Measurements from ENCODE around the gene SLC17A2. TPM values are rescaled to one million over a fixed set of nuclear protein-coding genes. Genes with fewer than 3 reads are reported as not detected.
A peak's percentile ranks its signal among the peaks of the same experiment; 100 is the strongest.

The SLC17A2 gene
- total and polyA plus RNA-seq, 5 donors from 2014 or later = not detected

DNA sequence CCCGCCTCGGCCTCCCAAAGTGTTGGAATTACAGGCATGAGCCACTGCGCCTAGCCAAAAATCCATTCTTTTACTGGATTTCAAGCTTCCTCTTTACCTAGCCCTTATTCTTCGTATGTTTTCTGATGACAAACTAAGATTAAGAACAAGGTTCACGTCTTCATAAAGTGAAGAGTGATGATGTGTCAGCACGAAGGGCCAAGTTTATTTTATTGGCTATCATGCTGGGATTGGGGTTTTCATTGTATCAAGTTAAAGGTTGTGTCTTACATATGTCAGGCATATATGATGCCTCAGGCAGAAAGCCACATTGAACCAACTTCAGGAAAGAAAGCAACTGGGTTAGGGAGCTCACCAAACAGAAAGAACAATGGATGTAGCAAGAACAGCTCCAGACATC lies 36.7 kb downstream of the SLC17A2 start:
- no peak overlapping the region for H3K27ac Mint-ChIP-seq
- H3K4me3 Mint-ChIP-seq = no peak overlapping the region
- Histone ChIP-seq H3K36me3 (ENCODE audit: control insufficient read depth, insufficient read depth, low read length) (no peaks in the 10 kb centered on the region), H3K27me3 (ENCODE audit: control insufficient read depth, insufficient read depth, low read length) (peaks cover 13% of the 10 kb centered on the region), H3K9me3 (ENCODE audit: control insufficient read depth in 2 of 2, low read length in 2 of 2) (no peaks in the 10 kb centered on the region), H3K27ac (ENCODE audit: insufficient read depth, low read length, poor library complexity, severe bottlenecking) (no peak overlapping the region), H3K4me1 (ENCODE audit: control insufficient read depth, insufficient read depth, low read length, poor library complexity, severe bottlenecking) (no peaks in the 10 kb centered on the region), H3K4me3 (ENCODE audit: low read depth, low read length) (no peak overlapping the region)
- ATAC-seq (ENCODE audit: low read depth in 2 of 2) = no peak
- H3K27me3 Mint-ChIP-seq = peaks cover 16% of the 10 kb centered on the region
- H3K36me3 Mint-ChIP-seq = no peaks in the 10 kb centered on the region
- no peak for DNase-seq
- H3K9me3 Mint-ChIP-seq = peaks cover 0 to 2% (median 0%) of the 10 kb centered on the region in 7 donors
- peaks cover 0 to 3% (median 0%) of the 10 kb centered on the region in 4 donors for H3K4me1 Mint-ChIP-seq

DNA sequence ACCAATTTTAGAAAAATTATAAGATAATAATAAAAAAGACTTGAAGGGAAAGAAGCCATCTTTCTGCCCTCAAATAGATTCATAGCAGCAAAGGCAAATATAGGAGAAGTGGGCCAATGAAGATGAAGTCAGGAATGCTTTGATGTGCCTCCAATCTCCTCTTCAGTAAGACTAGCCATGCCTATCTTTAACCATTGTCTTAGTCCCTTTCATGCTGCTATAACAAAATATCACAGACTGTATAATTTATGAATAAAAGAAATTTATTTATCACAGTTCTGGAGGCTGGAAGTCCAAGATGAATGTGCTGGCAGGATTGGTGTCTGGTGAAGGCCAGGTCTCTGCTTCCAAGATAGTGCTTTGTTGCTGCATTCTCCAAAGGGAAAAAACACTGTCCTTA lies 37.6 kb downstream of the SLC17A2 start:
- H3K36me3 ChIP-seq (ENCODE audit: control insufficient read depth, insufficient read depth, low read length) = no peaks in the 10 kb centered on the region
- Mint-ChIP-seq H3K27ac (no peak overlapping the region), H3K36me3 (no peaks in the 10 kb centered on the region), H3K9me3 (peaks cover 0 to 2% (median 0%) of the 10 kb centered on the region in 7 donors), H3K27me3 (peaks cover 16% of the 10 kb centered on the region), H3K4me3 (no peak overlapping the region), H3K4me1 (no peaks in the 10 kb centered on the region)
- no peaks in the 10 kb centered on the region for H3K9me3 ChIP-seq (ENCODE audit: control insufficient read depth in 2 of 2, low read length in 2 of 2)
- DNase-seq = no peak
- no peaks in the 10 kb centered on the region for H3K4me1 ChIP-seq (ENCODE audit: control insufficient read depth, insufficient read depth, low read length, poor library complexity, severe bottlenecking)
- ATAC-seq (ENCODE audit: low read depth in 2 of 2) = no peak
- no peak overlapping the region for H3K27ac ChIP-seq (ENCODE audit: insufficient read depth, low read length, poor library complexity, severe bottlenecking)
- peaks cover 13% of the 10 kb centered on the region for H3K27me3 ChIP-seq (ENCODE audit: control insufficient read depth, insufficient read depth, low read length)
- no peak overlapping the region for H3K4me3 ChIP-seq (ENCODE audit: low read depth, low read length)

DNA sequence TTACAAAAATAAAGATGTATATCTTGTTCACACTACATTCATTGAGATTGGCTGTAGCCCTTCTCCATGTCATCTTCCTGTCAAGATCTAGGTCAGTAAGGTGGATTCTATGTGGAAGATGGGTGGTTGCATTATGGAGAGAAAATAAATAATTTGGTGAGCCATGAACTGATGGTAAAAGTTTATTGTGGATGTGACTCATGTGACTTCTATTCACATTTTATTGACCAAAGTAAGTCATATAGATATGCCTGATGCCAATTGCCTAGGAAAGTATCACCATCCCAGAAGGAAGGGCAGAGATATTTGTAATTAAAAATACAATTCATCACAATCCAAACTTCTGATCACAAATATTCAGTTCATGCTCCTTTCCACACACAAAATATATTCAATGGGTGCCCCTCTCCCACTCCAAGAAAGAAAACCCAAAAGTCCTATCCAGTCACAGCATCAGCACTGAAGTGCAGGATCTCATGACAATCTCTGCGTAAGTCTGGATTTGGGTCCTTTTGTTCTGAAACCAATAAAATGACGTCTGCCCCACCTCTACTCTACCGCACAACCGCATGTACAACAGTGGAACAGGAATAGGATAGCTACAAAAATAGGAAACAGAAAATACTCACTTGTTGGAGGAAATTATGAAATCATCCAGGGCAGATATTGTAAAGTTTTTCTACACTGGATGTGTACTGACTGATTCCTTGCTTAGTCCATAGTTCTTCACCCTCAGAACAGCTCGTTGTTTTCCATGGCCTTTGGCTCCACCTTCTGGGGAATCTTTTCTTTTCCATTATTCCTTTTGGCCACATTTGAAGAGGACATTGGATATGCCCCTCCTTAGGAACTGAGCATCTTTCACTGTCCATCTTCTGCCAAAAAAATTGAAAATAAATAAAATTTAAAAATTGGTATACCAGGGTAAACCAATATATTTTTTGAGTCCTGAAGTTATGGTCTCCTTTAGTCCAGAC lies 40.3 kb downstream of the SLC17A2 start:
- Mint-ChIP-seq H3K9me3 (peaks cover 0 to 2% (median 0%) of the 10 kb centered on the region in 7 donors), H3K4me1 (no peaks in the 10 kb centered on the region), H3K36me3 (no peaks in the 10 kb centered on the region), H3K4me3 (no peak overlapping the region), H3K27ac (peak overlapping the region in 1 of 3 donors; percentile 49), H3K27me3 (peaks cover 21% of the 10 kb centered on the region)
- no peak for ATAC-seq (ENCODE audit: low read depth in 2 of 2)
- Histone ChIP-seq H3K27ac (ENCODE audit: insufficient read depth, low read length, poor library complexity, severe bottlenecking) (no peak overlapping the region), H3K4me1 (ENCODE audit: control insufficient read depth, insufficient read depth, low read length, poor library complexity, severe bottlenecking) (no peaks in the 10 kb centered on the region), H3K9me3 (ENCODE audit: control insufficient read depth in 2 of 2, low read length in 2 of 2) (no peaks in the 10 kb centered on the region), H3K27me3 (ENCODE audit: control insufficient read depth, insufficient read depth, low read length) (peaks cover 13% of the 10 kb centered on the region), H3K36me3 (ENCODE audit: control insufficient read depth, insufficient read depth, low read length) (no peaks in the 10 kb centered on the region), H3K4me3 (ENCODE audit: low read depth, low read length) (no peak overlapping the region)
- no peak for DNase-seq

DNA sequence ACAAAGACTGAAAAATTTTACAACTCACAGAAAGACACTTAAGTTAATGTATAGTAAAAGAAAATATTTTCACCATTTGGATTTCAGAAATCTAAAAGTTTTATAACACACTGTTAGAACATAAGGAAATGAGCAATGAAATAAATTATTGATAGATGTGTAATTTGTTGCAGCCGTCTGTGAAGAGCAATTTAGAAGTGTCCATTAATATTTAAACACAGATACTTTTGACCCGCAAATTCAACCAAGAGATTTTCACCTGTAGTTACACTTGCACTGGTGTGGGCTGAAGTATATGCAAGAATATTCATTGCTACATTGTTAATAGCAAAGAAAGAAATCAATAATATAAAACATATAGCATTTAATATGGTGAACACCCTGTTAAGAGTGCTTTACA lies 41.9 kb downstream of the SLC17A2 start:
- no peak overlapping the region for H3K27ac Mint-ChIP-seq
- no peaks in the 10 kb centered on the region for H3K36me3 Mint-ChIP-seq
- peaks cover 19% of the 10 kb centered on the region for H3K27me3 Mint-ChIP-seq
- peaks cover 0 to 2% (median 0%) of the 10 kb centered on the region in 7 donors for H3K9me3 Mint-ChIP-seq
- no peak overlapping the region for H3K4me3 Mint-ChIP-seq
- Histone ChIP-seq H3K36me3 (ENCODE audit: control insufficient read depth, insufficient read depth, low read length) (no peaks in the 10 kb centered on the region), H3K27ac (ENCODE audit: insufficient read depth, low read length, poor library complexity, severe bottlenecking) (no peak overlapping the region), H3K9me3 (ENCODE audit: control insufficient read depth in 2 of 2, low read length in 2 of 2) (no peaks in the 10 kb centered on the region), H3K27me3 (ENCODE audit: control insufficient read depth, insufficient read depth, low read length) (peaks cover 13% of the 10 kb centered on the region), H3K4me3 (ENCODE audit: low read depth, low read length) (no peak overlapping the region), H3K4me1 (ENCODE audit: control insufficient read depth, insufficient read depth, low read length, poor library complexity, severe bottlenecking) (no peaks in the 10 kb centered on the region)
- ATAC-seq (ENCODE audit: low read depth in 2 of 2) (no peak), DNase-seq (no peak)
- H3K4me1 Mint-ChIP-seq = no peaks in the 10 kb centered on the region

DNA sequence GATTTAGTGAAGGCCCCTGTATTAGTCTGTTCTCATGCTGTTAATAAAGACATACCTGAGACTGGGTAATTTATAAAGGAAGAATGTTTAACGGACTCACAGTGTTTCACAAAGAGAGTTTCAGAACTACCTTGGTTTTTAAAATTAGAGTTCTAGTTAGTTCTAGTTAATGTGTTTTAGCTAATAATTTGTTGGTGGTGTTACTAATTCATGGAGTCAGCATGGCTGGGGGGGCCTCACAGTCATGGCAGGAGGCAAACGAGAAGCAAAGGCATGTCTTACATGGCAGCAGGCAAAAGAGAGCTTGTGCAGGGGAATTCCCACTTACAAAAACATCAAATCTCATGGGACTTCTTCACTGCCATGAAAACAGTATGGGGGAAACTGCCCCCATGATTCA lies 44.4 kb downstream of the SLC17A2 start:
- no peak overlapping the region for H3K4me3 ChIP-seq (ENCODE audit: low read depth, low read length)
- peaks cover 0 to 10% (median 0%) of the 10 kb centered on the region in 4 donors for H3K4me1 Mint-ChIP-seq
- H3K36me3 ChIP-seq (ENCODE audit: control insufficient read depth, insufficient read depth, low read length) = no peaks in the 10 kb centered on the region
- H3K9me3 ChIP-seq (ENCODE audit: control insufficient read depth in 2 of 2, low read length in 2 of 2) = no peaks in the 10 kb centered on the region
- H3K27ac Mint-ChIP-seq = no peak overlapping the region
- peaks cover 8% of the 10 kb centered on the region for H3K27me3 ChIP-seq (ENCODE audit: control insufficient read depth, insufficient read depth, low read length)
- ATAC-seq (ENCODE audit: low read depth in 2 of 2) (no peak), DNase-seq (no peak)
- peaks cover 20% of the 10 kb centered on the region for H3K27me3 Mint-ChIP-seq
- H3K9me3 Mint-ChIP-seq = no peaks in the 10 kb centered on the region
- H3K36me3 Mint-ChIP-seq = no peaks in the 10 kb centered on the region
- no peak overlapping the region for H3K4me3 Mint-ChIP-seq
- no peak overlapping the region for H3K27ac ChIP-seq (ENCODE audit: insufficient read depth, low read length, poor library complexity, severe bottlenecking)
- no peaks in the 10 kb centered on the region for H3K4me1 ChIP-seq (ENCODE audit: control insufficient read depth, insufficient read depth, low read length, poor library complexity, severe bottlenecking)

DNA sequence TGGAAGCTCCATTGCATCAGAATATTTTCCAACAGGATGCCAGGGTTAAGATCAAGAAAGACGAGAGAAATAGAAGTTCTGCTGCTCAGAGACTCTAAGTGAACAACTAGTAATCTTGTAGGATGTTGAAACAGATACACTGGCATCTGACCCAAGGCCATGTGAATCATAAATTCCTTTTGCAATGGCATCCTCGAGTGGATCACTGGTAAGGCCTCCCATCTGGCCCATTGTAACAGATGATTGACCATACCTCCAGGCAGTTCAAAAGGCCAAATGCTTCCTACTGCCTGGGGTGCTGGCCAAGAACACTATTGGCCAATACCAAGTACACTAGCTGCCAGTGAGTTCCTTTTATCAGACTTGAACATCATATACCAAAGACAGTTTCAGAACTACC lies 46.5 kb downstream of the SLC17A2 start:
- Mint-ChIP-seq H3K36me3 (no peaks in the 10 kb centered on the region), H3K4me3 (no peak overlapping the region), H3K9me3 (no peaks in the 10 kb centered on the region), H3K4me1 (peaks cover 0 to 10% (median 0%) of the 10 kb centered on the region in 4 donors), H3K27ac (no peak overlapping the region), H3K27me3 (peaks cover 20% of the 10 kb centered on the region)
- Histone ChIP-seq H3K27me3 (ENCODE audit: control insufficient read depth, insufficient read depth, low read length) (no peaks in the 10 kb centered on the region), H3K4me3 (ENCODE audit: low read depth, low read length) (no peak overlapping the region), H3K4me1 (ENCODE audit: control insufficient read depth, insufficient read depth, low read length, poor library complexity, severe bottlenecking) (no peaks in the 10 kb centered on the region), H3K36me3 (ENCODE audit: control insufficient read depth, insufficient read depth, low read length) (no peaks in the 10 kb centered on the region), H3K27ac (ENCODE audit: insufficient read depth, low read length, poor library complexity, severe bottlenecking) (no peak overlapping the region), H3K9me3 (ENCODE audit: control insufficient read depth in 2 of 2, low read length in 2 of 2) (no peaks in the 10 kb centered on the region)
- no peak for DNase-seq
- ATAC-seq (ENCODE audit: low read depth in 2 of 2) = no peak

DNA sequence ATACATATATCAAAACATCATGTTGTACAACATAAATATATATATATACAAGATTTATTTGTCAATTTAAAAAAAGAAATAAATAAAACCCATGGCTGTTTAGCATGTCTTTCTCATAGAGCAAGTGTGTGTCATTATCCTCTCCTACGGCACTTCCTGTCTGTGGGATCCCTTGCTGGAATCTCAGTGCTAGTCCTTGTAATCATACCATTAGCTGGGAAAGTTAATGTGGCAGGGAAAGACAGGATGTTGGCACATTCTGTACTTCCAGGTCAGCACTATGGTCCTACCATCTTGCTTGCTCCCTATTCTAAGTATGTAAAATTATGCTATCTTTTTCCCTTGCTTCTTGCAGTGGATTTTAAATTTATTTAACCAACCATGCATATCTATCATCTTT lies 47.0 kb downstream of the SLC17A2 start:
- no peak for ATAC-seq (ENCODE audit: low read depth in 2 of 2)
- Mint-ChIP-seq H3K27ac (no peak overlapping the region), H3K4me3 (no peak overlapping the region), H3K36me3 (no peaks in the 10 kb centered on the region), H3K4me1 (peaks cover 0 to 10% (median 0%) of the 10 kb centered on the region in 4 donors), H3K9me3 (peaks cover 0 to 2% (median 0%) of the 10 kb centered on the region in 7 donors), H3K27me3 (peaks cover 20% of the 10 kb centered on the region)
- H3K27ac ChIP-seq (ENCODE audit: insufficient read depth, low read length, poor library complexity, severe bottlenecking) = no peak overlapping the region
- H3K27me3 ChIP-seq (ENCODE audit: control insufficient read depth, insufficient read depth, low read length) = no peaks in the 10 kb centered on the region
- no peaks in the 10 kb centered on the region for H3K36me3 ChIP-seq (ENCODE audit: control insufficient read depth, insufficient read depth, low read length)
- no peak for DNase-seq
- H3K4me3 ChIP-seq (ENCODE audit: low read depth, low read length) = no peak overlapping the region
- H3K4me1 ChIP-seq (ENCODE audit: control insufficient read depth, insufficient read depth, low read length, poor library complexity, severe bottlenecking) = no peaks in the 10 kb centered on the region
- no peaks in the 10 kb centered on the region for H3K9me3 ChIP-seq (ENCODE audit: control insufficient read depth in 2 of 2, low read length in 2 of 2)

Data from CD4-positive, CD25-positive, alpha-beta regulatory T cell (primary cell).